Hepatocyte (in vitro differentiated cells): Measurements from ENCODE around the gene MME.

Experiments
- CTCF ChIP-seq: fragments of 200-600 bp; sonication (generic); IDR thresholded peaks from 2 replicates; pipeline ENCODE4 v1.5.1; 2016; ENCODE audit warnings: antibody characterized with exemption, mild to moderate bottlenecking; ENCODE audit not compliant: poor library complexity
- EZH2 ChIP-seq: fragments of 200-600 bp; sonication (generic); IDR thresholded peaks from 2 replicates; pipeline ENCODE4 v1.6.1; 2016; ENCODE audit warnings: antibody characterized with exemption, mild to moderate bottlenecking, borderline replicate concordance
- EZH2phosphoT487 ChIP-seq: fragments of 200-600 bp; sonication (generic); IDR thresholded peaks from one replicate; pipeline ENCODE4 v1.6.1; 2018; ENCODE audit warnings: antibody characterized with exemption, mild to moderate bottlenecking, low read depth, moderate library complexity; ENCODE audit not compliant: unreplicated experiment, severe bottlenecking

DNA sequence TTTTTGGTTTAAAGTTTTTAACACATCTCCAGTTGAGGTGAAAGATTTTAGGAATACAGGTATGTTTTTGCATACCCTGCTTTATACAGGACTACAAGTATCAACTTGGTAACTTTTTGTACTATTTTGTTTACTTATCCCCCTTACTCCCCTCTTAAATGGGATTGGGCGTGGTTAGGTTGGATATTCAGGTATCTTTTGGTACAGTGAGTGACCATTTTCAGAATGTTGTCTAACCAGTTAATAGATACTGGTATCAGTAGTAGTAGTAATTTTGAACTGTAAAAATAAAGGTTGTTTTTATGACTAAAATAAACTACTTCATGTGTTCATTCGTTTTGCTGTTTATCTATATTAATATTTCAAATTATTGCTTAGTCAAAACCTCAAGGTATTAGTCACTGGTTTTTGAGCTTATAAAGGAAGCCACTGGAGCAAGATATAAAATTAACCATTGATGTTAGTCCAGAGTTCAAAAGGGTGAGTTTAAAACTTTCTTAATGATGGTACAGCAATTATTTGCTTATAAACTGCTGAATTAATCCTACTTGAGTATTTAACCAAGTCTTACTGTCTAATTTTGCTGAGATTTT lies 3.3 kb downstream of the MME start:
- TF ChIP-seq CTCF (no peak), EZH2 (no peak), EZH2phosphoT487 (no peak)
